Testis (tissue), 2 donors: Measurements from ENCODE around the gene CENPK.
A peak's percentile ranks its signal among the peaks of the same experiment; 100 is the strongest.

ENCODE experiments used
- POLR2A ChIP-seq: fragments of 450-650 bp; IDR thresholded peaks from one replicate; pipeline ENCODE4 v1.6.1; 2017; ENCODE audit warnings: antibody characterized with exemption, mild to moderate bottlenecking, moderate library complexity
- TF ChIP-seq, protein P1 (sequence below), 3 experiments: fragments of 450-650 bp in 2 of 3; fragments of 200-600 bp in 1 of 3; sonication (generic) in 1 of 3; IDR thresholded peaks; one replicate each; pipeline ENCODE4 v1.5.1; 2016 to 2019; ENCODE audit warnings: antibody characterized with exemption in 3 of 3, mild to moderate bottlenecking in 2 of 3, moderate library complexity in 1 of 3

DNA sequence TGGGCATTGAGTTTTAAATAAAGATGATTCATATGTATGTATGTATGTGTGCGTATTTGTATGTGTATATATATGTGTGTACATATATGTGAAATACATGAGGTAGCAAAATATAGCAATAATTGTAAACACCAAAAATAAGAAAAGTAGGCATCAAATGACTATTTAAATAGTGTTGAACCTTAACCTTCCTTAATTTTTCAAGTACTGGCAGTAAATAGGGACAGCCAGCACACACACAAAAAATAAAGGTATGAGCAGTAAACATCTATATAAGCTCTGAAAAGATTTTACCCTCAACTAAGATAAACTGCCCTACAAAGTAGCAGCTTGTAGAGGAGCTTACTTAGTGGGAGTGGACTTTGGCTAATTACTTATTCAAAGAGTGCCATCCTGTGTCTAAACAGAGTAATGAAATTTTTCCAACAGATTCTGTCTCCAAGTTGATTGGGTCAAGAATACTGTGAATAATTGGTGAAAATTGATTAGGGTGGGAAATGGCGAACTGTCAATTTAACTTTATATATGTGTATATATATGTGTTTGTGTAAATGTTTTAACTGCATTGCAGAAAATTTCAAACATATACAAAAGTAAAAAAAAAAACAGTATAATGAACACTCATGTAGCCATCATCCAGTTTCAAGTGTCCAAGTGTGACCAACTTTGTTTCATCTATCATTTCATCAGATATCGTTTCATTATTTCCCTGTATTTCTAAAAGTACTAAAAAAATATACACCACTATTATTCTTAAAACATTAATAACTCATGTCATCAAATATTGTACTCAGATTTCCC lies 79.2 kb downstream of the CENPK start:
- TF ChIP-seq, protein P1, sequence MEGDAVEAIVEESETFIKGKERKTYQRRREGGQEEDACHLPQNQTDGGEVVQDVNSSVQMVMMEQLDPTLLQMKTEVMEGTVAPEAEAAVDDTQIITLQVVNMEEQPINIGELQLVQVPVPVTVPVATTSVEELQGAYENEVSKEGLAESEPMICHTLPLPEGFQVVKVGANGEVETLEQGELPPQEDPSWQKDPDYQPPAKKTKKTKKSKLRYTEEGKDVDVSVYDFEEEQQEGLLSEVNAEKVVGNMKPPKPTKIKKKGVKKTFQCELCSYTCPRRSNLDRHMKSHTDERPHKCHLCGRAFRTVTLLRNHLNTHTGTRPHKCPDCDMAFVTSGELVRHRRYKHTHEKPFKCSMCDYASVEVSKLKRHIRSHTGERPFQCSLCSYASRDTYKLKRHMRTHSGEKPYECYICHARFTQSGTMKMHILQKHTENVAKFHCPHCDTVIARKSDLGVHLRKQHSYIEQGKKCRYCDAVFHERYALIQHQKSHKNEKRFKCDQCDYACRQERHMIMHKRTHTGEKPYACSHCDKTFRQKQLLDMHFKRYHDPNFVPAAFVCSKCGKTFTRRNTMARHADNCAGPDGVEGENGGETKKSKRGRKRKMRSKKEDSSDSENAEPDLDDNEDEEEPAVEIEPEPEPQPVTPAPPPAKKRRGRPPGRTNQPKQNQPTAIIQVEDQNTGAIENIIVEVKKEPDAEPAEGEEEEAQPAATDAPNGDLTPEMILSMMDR (IDR thresholded peaks at IDR 0.05) = peak; percentile 42 to 56 (median 49)
- TF ChIP-seq POLR2A = no peak
